SK-N-MC (cell line): ENCODE measurements around the gene SPRY2.

Source experiments
- DNase-seq: peaks from one replicate; pipeline ENCODE4 v3.0.0-alpha.2; 2011; ENCODE audit warnings: low read depth, low spot score
- H3K27ac ChIP-seq: fragments of 200-600 bp; sonication (generic); 2 replicates; pipeline ENCODE4 v1.5.1; 2016; ENCODE audit warnings: mixed run types
- H3K36me3 ChIP-seq: fragments of 200-600 bp; sonication (generic); 2 replicates; pipeline ENCODE4 v1.6.1; 2017; ENCODE audit warnings: antibody characterized with exemption, low read length, mixed read lengths; ENCODE audit not compliant: insufficient read depth
- H3K4me3 ChIP-seq: fragments of 200-600 bp; sonication (generic); 2 replicates; pipeline ENCODE4 v1.5.1; 2016
- H3K9ac ChIP-seq: fragments of 200-600 bp; sonication (generic); 2 replicates; pipeline ENCODE4 v1.8.0; 2017; ENCODE audit warnings: mixed run types, mixed read lengths; ENCODE audit not compliant: insufficient read length
- H3K9me3 ChIP-seq: fragments of 200-600 bp; sonication (generic); 2 replicates; pipeline ENCODE4 v1.6.1; 2017; ENCODE audit warnings: low read depth, mild to moderate bottlenecking, antibody characterized with exemption, low read length, moderate library complexity, mixed read lengths
- EZH2 ChIP-seq: fragments of 200-600 bp; sonication (generic); IDR thresholded peaks from one replicate; pipeline ENCODE4 v1.6.1; 2017; ENCODE audit warnings: antibody characterized with exemption
- FOXP2 ChIP-seq: optimal IDR thresholded peaks from 2 replicates; pipeline ENCODE3; 2011; ENCODE audit warnings: mild to moderate bottlenecking, moderate library complexity; ENCODE audit not compliant: insufficient read depth; ENCODE audit errors: extremely low read length, control extremely low read depth
- POLR2AphosphoS5 ChIP-seq: IDR thresholded peaks from 2 replicates; pipeline ENCODE4 v1.6.1; 2012; ENCODE audit warnings: mild to moderate bottlenecking, low read depth, low read length, borderline replicate concordance

SPRY2 gene

DNA sequence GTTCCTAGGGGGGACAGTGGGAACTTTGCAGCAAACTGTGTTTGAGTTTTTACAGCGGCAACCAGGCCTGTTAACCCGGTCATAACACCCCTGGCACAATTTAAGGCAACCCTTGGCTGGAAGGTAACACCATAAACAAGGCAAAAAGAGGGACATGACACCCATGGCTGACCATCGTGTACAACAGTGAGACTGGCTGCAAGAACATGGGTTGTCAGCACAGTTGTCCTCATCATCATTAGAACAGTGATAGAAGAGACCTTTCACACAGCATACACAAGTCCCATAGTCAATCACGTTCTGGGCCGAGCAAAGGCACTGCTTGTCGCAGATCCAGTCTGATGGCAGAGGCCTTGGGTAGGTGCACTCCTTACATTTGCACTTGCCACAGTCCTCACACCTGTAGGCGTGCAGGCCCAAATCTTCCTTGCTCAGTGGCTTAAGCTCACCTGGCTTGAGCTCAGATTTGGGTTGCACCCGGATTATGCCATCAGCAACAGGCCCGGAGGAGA is 4.1 kb downstream of the SPRY2 start:
- Histone ChIP-seq H3K9ac (no peak overlapping the region), H3K9me3 (no peaks in the 10 kb centered on the region), H3K27ac (no peak overlapping the region), H3K36me3 (no peaks in the 10 kb centered on the region; the same call in 1 of the 2 replicates), H3K4me3 (no peak overlapping the region)
- TF ChIP-seq EZH2 = no peak
- TF ChIP-seq FOXP2 = no peak
- TF ChIP-seq POLR2AphosphoS5 = no peak
- no peak for DNase-seq

GRCh38 chr13:80336370-80336769 is 4.6 kb downstream of the SPRY2 start:
- TF ChIP-seq FOXP2 = no peak
- no peak for TF ChIP-seq EZH2
- TF ChIP-seq POLR2AphosphoS5 = no peak
- Histone ChIP-seq H3K9me3 (no peaks in the 10 kb centered on the region), H3K9ac (no peak overlapping the region), H3K36me3 (no peaks in the 10 kb centered on the region; the same call in 1 of the 2 replicates), H3K27ac (no peak overlapping the region), H3K4me3 (no peak overlapping the region)
- DNase-seq = no peak

- Histone ChIP-seq H3K27ac (no peak overlapping the region), H3K9me3 (no peaks in the 10 kb centered on the region), H3K4me3 (no peak overlapping the region), H3K36me3 (no peaks in the 10 kb centered on the region; the same call in 1 of the 2 replicates), H3K9ac (no peak overlapping the region)
- DNase-seq = no peak
- TF ChIP-seq POLR2AphosphoS5 (no peak), EZH2 (no peak), FOXP2 (no peak)
These were observed 6.2 kb downstream of the SPRY2 start for GRCh38 chr13:80334597-80335260.

DNA sequence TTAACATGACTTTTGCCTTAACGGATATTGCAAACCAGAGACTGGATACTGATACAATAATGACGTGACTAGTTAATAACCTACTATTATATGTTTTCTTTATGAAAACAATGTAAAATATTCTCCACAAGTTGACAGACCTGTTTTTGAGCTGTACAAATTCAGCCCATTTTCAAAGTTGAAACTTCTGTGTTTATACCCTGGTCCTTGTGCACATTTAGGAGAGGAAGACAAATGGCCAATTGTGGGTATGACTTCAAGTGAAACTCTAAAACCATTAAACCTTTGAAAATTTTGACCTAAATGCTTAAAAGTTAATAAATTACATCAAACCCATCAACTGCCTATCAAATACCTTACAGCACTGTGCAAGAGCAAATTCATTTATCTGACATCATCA is 8.9 kb downstream of the SPRY2 start:
- DNase-seq = no peak
- Histone ChIP-seq H3K36me3 (no peaks in the 10 kb centered on the region; the same call in 1 of the 2 replicates), H3K27ac (no peak overlapping the region), H3K9ac (no peak overlapping the region), H3K9me3 (no peaks in the 10 kb centered on the region), H3K4me3 (no peak overlapping the region)
- no peak for TF ChIP-seq FOXP2
- TF ChIP-seq POLR2AphosphoS5 = no peak
- no peak for TF ChIP-seq EZH2

GRCh38 chr13:80329250-80329649 is 11.7 kb downstream of the SPRY2 start:
- H3K36me3 ChIP-seq = no peaks in the 10 kb centered on the region

DNA sequence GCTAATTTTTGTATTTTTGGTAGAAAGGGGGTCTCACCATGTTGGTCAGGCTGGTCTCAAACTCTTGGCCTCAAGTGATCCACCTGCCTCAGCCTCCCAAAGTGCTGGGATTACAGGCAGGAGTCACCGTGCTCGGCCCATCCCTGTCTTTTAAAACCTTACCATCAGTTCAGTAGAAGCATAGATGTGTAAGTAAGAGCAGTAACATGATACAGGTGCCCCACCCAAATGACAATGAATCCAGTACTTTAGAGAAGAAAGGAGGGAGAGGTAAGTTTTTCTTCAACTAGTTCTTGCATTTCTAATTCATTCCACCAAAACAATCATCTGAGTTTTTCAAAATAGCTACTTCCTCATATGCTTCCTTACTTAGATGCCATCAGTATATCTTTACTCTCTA is 21.9 kb downstream of the SPRY2 start:
- Histone ChIP-seq H3K4me3 (no peak overlapping the region), H3K9me3 (no peaks in the 10 kb centered on the region), H3K27ac (no peak overlapping the region), H3K9ac (no peak overlapping the region), H3K36me3 (no peaks in the 10 kb centered on the region)
- DNase-seq = no peak
- TF ChIP-seq FOXP2 = no peak
- TF ChIP-seq EZH2 = no peak
- no peak for TF ChIP-seq POLR2AphosphoS5

More at GRCh38 chr13:80329250-80329649, 11.7 kb downstream of the SPRY2 start:
- H3K9me3 ChIP-seq = no peaks in the 10 kb centered on the region
- H3K4me3 ChIP-seq = no peak overlapping the region
- no peak overlapping the region for H3K27ac ChIP-seq
- DNase-seq = no peak
- TF ChIP-seq POLR2AphosphoS5 (no peak), EZH2 (no peak), FOXP2 (no peak)
- H3K9ac ChIP-seq = no peak overlapping the region

- no peak for DNase-seq
- H3K27ac ChIP-seq = no peak overlapping the region
- no peak for TF ChIP-seq EZH2
- no peak overlapping the region for H3K9ac ChIP-seq
- no peaks in the 10 kb centered on the region for H3K9me3 ChIP-seq
- H3K4me3 ChIP-seq = no peak overlapping the region
- H3K36me3 ChIP-seq = no peaks in the 10 kb centered on the region
These were observed 25.9 kb downstream of the SPRY2 start for GRCh38 chr13:80314711-80315653.

DNA sequence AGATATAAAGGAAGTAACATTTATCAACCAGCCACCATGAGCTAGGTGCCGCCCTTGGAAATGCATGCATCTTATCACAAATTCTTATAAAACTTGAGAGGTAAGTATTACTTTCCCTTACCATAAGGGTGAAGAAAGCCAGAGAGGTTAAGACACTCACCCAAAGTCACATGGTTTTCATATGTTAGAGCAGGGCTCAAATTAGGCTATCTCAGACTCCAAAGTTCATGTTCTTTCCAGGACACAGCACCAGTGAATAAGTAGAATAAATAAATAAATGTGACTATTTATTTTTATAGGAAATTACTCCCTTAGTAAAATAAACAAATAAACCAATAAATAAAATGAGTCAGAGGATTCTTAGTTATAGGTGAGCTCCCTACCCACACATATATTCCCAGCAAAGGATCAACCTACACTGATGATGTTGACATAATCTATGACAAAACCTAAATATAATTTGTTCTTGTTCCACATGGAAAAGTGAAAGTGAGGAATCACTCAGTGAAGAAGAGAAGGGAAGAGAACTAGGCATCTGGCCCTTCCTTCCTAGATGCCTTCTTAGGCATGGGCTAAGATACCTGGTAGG is 27.2 kb downstream of the SPRY2 start:
- no peak overlapping the region for H3K4me3 ChIP-seq
- no peaks in the 10 kb centered on the region for H3K9me3 ChIP-seq
- no peak for DNase-seq
- no peak overlapping the region for H3K9ac ChIP-seq
- TF ChIP-seq FOXP2 (no peak), EZH2 (no peak), POLR2AphosphoS5 (no peak)
- no peaks in the 10 kb centered on the region for H3K36me3 ChIP-seq
- no peak overlapping the region for H3K27ac ChIP-seq
